HG03139 (cell line): ENCODE measurements around the gene TTC6.

Source experiments
- ATAC-seq: cut with Tn5 transposase; IDR thresholded peaks from one replicate; pipeline ENCODE4 v1.9.1; 2021; ENCODE audit not compliant: unreplicated experiment

TTC6 gene

DNA sequence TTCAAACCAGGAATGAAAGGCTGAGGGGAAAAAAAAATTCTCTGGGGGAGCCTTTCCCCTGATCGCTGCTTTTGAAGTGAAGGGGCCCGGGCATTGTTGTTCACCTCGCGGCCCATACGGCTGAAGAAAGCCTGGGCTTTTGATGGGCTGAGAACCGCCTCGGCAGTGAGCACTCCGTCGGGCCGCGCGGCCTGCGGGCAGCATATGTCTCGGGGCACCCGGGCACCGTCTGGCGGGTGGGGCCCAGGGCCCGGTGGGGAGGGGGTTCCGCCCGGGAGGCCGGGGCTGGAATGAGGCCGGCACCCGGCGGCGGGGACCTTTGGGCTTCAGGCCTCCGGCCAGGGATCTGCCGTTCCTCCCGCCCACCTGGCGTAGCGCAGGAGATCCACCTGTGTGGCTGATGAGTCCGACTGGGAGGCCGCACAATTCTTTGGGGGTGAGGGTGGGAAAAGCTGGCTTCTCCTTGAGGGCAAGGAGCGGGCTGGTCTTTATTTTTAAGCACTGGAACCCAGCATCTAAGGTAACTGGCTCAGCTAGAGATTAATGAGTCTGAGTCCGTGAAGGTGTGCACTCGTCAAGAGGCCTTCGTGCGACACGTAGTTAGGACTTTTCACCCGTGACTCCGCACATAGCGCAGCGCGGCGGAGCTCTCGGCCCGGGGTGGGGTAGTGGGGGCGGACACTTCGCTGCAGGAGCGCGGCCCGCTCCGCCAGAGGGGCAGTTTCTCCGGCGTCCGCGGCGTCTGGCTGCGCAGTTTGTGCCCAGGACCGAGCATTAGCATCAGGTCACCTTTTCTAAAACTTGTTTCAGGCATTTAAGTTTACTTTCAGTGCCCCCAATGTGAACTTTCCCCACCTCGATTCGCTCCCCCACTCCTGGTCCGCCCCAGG is 11.0 kb upstream of the TTC6 start:
- ATAC-seq, result no peak

GRCh38 chr14:37585101-37585511 is 10.3 kb upstream of the TTC6 start:
- ATAC-seq, result no peak

- ATAC-seq, result no peak
These were observed 9.2 kb upstream of the TTC6 start for GRCh38 chr14:37585971-37586796.

GRCh38 chr14:37586797-37587130 is 8.7 kb upstream of the TTC6 start:
- ATAC-seq, result no peak

DNA sequence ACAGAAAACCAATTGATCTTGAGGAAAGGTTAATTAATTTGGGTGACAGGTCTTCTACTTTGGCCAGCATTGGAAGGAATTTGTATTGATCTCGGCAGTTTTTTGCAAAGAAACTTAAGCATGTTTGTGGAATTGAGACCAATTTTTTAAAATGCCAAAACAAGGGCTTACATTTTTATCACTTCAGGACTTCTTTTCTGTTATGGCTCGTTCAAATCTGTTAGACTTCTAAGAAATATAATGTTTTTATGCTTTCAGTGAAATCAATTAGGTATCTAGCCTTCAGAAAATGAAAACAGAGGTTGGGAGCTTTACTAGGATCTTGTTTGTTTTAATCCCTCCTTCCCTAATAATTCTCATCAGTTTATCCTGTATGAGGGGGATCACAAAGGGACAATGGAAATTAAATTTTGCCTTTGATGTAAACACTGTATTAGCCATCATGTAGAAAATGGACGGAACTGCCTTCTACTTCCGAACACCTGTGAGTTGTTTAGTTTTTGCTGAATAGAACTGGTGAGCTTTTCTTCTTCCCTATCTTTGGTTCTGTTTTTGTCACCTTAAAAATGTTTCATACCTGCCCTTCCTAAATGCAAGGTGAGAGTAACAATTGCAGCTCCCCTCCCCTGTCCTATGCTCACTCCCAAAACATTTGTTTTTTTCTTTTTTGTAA is 8.2 kb upstream of the TTC6 start:
- ATAC-seq, result no peak

DNA sequence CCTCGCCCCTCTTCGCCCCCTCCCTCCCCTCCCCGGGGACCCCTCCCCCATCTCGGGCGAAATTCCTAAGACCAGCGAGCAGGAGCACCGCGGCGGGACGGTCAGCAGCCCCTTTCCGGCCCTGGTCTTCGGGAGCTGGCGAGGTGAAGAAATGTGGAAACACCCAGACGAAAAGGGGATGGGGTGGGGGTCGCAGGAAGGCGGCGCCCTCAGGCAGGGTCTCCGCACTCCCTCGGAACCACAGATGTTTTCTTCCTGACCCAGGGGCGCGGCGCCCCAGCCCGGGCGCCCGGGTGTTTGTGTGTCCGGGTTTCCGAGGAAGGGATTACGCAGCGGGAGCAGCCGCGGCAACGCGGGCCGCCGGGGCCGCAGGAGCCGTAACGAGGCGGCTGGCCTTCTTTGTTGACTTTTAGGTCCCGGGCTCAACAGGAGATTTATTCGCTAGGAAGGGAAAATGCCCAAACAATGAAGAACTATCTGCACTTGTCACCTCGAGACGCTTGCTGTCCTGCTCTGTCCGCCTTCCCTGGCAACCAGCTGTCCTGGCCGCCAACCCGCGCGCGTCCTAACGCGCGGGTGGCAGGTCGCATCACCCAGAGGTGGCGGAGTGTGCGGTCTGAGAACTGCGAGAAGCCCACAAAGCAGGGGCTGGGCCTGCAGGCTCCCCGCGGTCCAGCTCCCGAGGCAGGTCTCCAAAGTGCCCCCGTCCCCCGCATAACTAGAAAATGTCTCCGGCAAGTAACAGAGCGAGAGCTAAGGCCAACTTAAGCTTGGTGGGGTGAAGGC is 7.4 kb upstream of the TTC6 start:
- ATAC-seq, result no peak

GRCh38 chr14:37588667-37588955 is 6.8 kb upstream of the TTC6 start:
- no peak for ATAC-seq

GRCh38 chr14:37588956-37589714 is 6.3 kb upstream of the TTC6 start:
- ATAC-seq, result no peak

- no peak for ATAC-seq
These were observed 5.6 kb upstream of the TTC6 start for GRCh38 chr14:37589715-37590427.

DNA sequence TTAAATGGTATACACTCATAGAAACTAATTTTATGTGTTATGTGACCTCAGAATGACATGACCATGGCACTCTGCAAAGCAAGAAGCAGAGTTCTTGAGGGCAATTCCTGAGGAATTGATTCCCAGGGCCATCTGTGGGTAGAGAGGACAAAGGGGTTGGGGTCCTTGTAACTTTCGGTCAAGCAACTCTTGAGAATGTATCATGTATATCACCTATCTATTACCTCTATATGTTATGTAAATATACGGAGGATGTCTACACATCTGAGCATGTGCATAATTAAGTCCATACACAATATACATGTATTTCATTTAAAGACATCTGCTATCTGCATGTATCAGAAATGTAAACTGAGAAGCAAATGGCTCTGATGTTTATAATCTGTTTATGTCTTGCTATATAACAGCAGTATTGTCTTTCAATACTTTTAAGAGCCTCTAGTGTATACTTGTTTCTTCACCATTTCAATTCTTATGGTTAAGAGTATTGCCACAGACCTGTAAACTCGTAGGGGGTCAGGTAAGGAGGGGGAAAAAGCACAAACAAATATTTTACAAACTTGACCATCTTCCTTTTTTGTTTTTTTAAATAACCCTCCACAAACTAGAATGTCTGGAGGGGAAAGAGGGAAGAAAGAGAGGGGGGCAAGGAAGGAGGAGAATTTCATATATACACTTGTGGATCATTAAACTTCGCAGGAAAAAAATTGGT is 4.8 kb upstream of the TTC6 start:
- ATAC-seq, result no peak

GRCh38 chr14:37591311-37591940 is 4.0 kb upstream of the TTC6 start:
- no peak for ATAC-seq

DNA sequence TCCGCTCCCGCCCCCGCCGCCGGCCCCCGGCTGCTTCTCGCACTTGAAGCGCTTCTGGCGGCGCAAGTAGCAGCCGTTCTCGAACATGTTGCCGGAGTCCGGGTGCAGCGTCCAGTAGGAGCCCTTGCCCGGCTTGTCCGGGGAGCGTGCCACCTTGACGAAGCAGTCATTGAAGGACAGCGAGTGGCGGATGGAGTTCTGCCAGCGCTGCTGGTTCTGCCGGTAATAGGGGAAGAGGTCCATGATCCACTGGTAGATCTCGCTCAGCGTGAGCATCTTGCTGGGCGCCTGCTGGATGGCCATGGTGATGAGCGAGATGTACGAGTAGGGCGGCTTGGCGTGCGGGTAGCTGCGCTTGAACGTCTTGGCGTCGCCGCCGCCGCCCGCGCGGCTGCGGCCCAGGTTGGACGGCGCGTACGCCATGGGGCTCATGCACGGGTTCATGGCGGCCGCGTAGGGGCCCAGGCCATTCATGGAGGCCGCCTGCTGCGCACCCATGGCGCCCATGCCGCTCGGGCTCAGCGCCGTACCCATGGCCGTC is 3.4 kb upstream of the TTC6 start:
- no peak for ATAC-seq

DNA sequence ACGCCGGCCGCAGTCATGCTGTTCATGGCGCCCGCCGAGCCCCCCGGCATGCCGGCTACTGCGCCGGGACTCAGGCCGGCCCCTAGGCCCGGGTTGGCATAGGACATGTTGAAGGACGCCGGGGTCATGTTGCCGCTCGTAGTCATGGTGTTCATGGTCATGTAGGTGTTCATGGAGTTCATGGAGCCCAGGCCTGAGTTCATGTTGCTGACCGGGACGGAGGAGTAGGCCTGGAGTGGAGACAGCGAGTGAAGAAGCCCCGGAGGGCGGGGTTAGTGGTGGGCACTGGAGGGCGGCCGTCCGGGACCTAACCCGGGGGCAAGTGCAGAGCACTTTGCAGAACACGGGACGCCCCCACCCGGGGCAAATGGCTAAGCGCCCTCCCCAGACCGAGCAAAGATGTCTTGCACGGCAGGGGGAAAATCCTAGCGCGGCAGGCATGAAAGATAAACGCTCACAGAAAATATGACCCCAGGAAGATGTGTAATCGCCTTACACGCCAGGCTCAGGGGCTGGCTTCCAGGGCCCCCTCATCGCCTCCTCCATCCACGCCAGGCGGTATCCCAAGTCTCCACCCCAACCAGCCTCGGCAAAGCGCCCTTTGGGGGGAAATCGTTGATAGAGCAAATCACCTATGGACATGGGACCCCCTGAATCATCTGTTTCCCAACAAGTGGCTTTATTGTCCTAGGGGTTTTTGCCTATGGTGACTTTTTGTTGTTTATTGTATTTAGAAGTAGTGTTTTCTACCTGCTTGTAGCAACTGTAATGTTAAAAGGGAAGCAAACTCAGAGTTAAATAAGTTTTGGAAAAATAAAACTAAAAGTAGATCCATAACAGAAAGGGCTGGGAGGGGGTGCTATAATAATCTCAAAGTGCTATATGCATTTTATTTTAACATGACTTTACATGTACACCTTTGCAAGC is 2.7 kb upstream of the TTC6 start:
- ATAC-seq, result no peak

GRCh38 chr14:37593511-37594237 is 1.8 kb upstream of the TTC6 start:
- no peak for ATAC-seq

GRCh38 chr14:37594238-37594970 is 1.0 kb upstream of the TTC6 start:
- no peak for ATAC-seq
